Tibial nerve (tissue), 4 donors: Measurements from ENCODE around the gene CHD2.

Experiments used
- CTCF ChIP-seq, 5 experiments: fragments of 200-600 bp in 3 of 5; fragments of 450-650 bp in 2 of 5; sonication (generic) in 3 of 5; IDR thresholded peaks; one replicate each; pipeline ENCODE4 v1.5.1; 2016 to 2019; ENCODE audit warnings: antibody characterized with exemption in 5 of 5, mild to moderate bottlenecking in 3 of 5, moderate library complexity in 2 of 5
- EP300 ChIP-seq, 2 donors: sonication (generic); formaldehyde crosslinking; IDR thresholded peaks; one replicate each; pipeline ENCODE4 v1.6.1; 2017; ENCODE audit warnings: antibody characterized with exemption in 2 of 2, mild to moderate bottlenecking in 1 of 2
- POLR2A ChIP-seq, 2 donors: fragments of 450-650 bp; IDR thresholded peaks; one replicate each; pipeline ENCODE4 v1.6.1; 2017; ENCODE audit warnings: antibody characterized with exemption in 2 of 2, mild to moderate bottlenecking in 2 of 2, moderate library complexity in 2 of 2

- no peak for TF ChIP-seq CTCF (IDR thresholded peaks at IDR 0.05)
- no peak for TF ChIP-seq EP300 (IDR thresholded peaks at IDR 0.05)
- TF ChIP-seq POLR2A (IDR thresholded peaks at IDR 0.05), result no peak
Measured at GRCh38 chr15:92910451-92910850, 10.3 kb downstream of the CHD2 start.
